Heart right ventricle (tissue), 16 donors: ENCODE results near the gene ZNF469. TPM values are rescaled to one million over a fixed set of nuclear protein-coding genes. Genes with fewer than 3 reads are reported as not detected.

ENCODE experiments used
- ATAC-seq, 8 donors: fragments of 200-7000 bp; cut with Tn5 transposase; one replicate each; pipeline ENCODE4 v1.9.1; 2020; ENCODE audit warnings: mild to moderate bottlenecking in 8 of 8, moderate library complexity in 8 of 8, moderate number of reproducible peaks in 1 of 8
- DNase-seq, 2 donors: peaks; one replicate each; pipeline ENCODE4 v3.0.0-alpha.2; 2020
- H3K27ac ChIP-seq, 10 donors: fragments of 200-600 bp; sonication (generic) in 2 of 10; one replicate each; pipeline versions ENCODE4 v1.5.0 to v1.8.0; 2020 to 2022; ENCODE audit warnings: mild to moderate bottlenecking in 3 of 10
- H3K27me3 ChIP-seq, 7 donors: fragments of 200-600 bp; one replicate each; pipeline ENCODE4 v1.8.0; 2021 to 2022; ENCODE audit warnings: mild to moderate bottlenecking in 2 of 7
- H3K36me3 ChIP-seq, 9 donors: fragments of 200-600 bp; sonication (generic) in 1 of 9; one replicate each; pipeline versions ENCODE4 v1.5.0 to v1.8.0; 2020 to 2022; ENCODE audit warnings: mild to moderate bottlenecking in 2 of 9
- H3K4me1 ChIP-seq, 9 donors: fragments of 200-600 bp; sonication (generic) in 1 of 9; one replicate each; pipeline versions ENCODE4 v1.5.0 to v1.8.0; 2020 to 2022; ENCODE audit warnings: mild to moderate bottlenecking in 4 of 9
- H3K4me3 ChIP-seq, 10 donors: fragments of 200-600 bp; sonication (generic) in 2 of 10; one replicate each; pipeline versions ENCODE4 v1.5.0 to v1.8.0; 2020 to 2022; ENCODE audit warnings: mild to moderate bottlenecking in 7 of 10, moderate library complexity in 2 of 10
- H3K9me3 ChIP-seq, 11 donors: fragments of 200-600 bp in 10 of 11; sonication (generic) in 2 of 11; one replicate each; pipeline versions ENCODE4 v1.5.0 to v1.8.0; 2013 to 2022; ENCODE audit warnings: mild to moderate bottlenecking in 2 of 11, control low read depth in 1 of 11, moderate library complexity in 1 of 11
- WGBS, 2 donors: extraction: QIAGEN DNeasy Blood & Tissue Kit; methylation state at CpG; one replicate each; pipeline ENCODE4 v1.1.7; 2013; ENCODE audit warnings: inconsistent platforms in 1 of 2; 5-methylcytosine and 5-hydroxymethylcytosine counted together
- intact Hi-C, 10 donors: fragments of 100-400 bp; cut with DNase I; formaldehyde crosslinking; loops; one replicate each; pipeline versions ENCODE4 v1.11.1 to v1.14.2; 2022
- polyA plus RNA-seq, 2 donors: library from polyadenylated mRNA; stranded (reverse); fragments of 200-250 nt; gene quantifications; one replicate each; pipeline ENCODE4 v1.2.3, GENCODE V29; 2013
- total RNA-seq, 10 donors: library from RNA; stranded (reverse); fragmentation: NEBNext Ultra II Directional in 3 of 10; extraction: Animal tissue kit (Norgen Biotek cat#: 25700) in 3 of 10; gene quantifications; one replicate each; pipeline versions ENCODE4 v1.2.1 to v1.2.4, GENCODE V29; 2021 to 2023
- TF ChIP-seq, protein P1 (sequence below), 9 donors: fragments of 200-600 bp; sonication (generic) in 2 of 9; IDR thresholded peaks; one replicate each; pipeline versions ENCODE4 v1.5.0 to v1.8.0; 2021 to 2022; ENCODE audit warnings: antibody characterized with exemption in 9 of 9, mild to moderate bottlenecking in 5 of 9, moderate library complexity in 1 of 9
- donor health status: Arrhythmogenic right ventricular cardiomyopathy.
- donor health status: ischemic (EF 13 %, LVEDD 7.1; RV severe dilation, severe dysfunction).
- donor health status: healthy with polysubstance abuse.
- donor health status: DM: no; HTN: yes; CAD: no.
- donor health status: DM: no; HTN: no; CAD: no.
- donor health status: ischemic (EF 25% LVEDD 6.9; RV normal size, moderate dysfunction).
- donor health status: ischemic (EF 25% LVEDD 5.7; RV mildly dilated, moderate dysfunction).
- donor health status: healthy.
- donor health status: DM: yes; HTN: yes; CAD: no.
- donor health status: Ischemic cardiomyopathy.
- donor health status: ischemic (EF 35%, LVEDD 5.7; RV mildly dilated, moderate dysfunction).
- donor health status: nonischemic (EF 11% LVEDD 7.7; RV severe dilation, severe dysfunction).
- donor health status: DM: yes; HTN: yes; CAD: no.
- donor health status: PGD.
- donor health status: ischemic (EF 29% LVEDD 5.4; RV normal size, mild dysfunction).
- donor health status: nonischemic (EF 23%, LVEDD 6.1; RV moderate dilation, normal function).

ZNF469 gene
- total and polyA plus RNA-seq, 12 donors: 0.23 to 1.7 (median 1.00) TPM

DNA sequence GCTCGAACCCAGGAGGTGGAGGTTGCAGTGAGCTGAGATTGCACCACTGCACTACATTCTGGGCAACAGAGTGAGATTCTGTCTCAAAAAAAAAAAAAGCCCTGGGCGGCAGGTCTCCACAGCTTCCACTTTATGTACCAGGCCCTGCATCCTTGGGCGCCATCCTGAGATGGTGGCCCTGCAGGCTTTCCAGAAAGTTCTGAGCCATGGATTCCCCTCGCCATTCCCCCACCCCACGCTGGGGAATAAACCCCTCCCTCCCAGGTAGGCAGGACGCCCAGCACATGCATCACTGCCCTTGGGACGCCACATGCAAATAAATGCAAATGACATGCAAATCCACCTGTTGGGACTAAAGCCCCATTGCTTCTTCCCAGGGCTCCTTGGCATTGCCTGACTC, 13.8 kb upstream of the ZNF469 start:
- Histone ChIP-seq H3K4me1 (no peaks in the 10 kb centered on the region), H3K27ac (no peak overlapping the region), H3K9me3 (no peaks in the 10 kb centered on the region), H3K36me3 (no peaks in the 10 kb centered on the region), H3K4me3 (no peak overlapping the region), H3K27me3 (peaks cover 0 to 15% (median 5%) of the 10 kb centered on the region in 7 donors)
- WGBS, 2 donors: 92 to 93% methylated on average over 7 of the region's 7 CpGs
- DNase-seq (no peak), ATAC-seq (no peak)
- TF ChIP-seq, protein P1, sequence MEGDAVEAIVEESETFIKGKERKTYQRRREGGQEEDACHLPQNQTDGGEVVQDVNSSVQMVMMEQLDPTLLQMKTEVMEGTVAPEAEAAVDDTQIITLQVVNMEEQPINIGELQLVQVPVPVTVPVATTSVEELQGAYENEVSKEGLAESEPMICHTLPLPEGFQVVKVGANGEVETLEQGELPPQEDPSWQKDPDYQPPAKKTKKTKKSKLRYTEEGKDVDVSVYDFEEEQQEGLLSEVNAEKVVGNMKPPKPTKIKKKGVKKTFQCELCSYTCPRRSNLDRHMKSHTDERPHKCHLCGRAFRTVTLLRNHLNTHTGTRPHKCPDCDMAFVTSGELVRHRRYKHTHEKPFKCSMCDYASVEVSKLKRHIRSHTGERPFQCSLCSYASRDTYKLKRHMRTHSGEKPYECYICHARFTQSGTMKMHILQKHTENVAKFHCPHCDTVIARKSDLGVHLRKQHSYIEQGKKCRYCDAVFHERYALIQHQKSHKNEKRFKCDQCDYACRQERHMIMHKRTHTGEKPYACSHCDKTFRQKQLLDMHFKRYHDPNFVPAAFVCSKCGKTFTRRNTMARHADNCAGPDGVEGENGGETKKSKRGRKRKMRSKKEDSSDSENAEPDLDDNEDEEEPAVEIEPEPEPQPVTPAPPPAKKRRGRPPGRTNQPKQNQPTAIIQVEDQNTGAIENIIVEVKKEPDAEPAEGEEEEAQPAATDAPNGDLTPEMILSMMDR (IDR thresholded peaks at IDR 0.05): no peak
- intact Hi-C loops: no loop called here

DNA sequence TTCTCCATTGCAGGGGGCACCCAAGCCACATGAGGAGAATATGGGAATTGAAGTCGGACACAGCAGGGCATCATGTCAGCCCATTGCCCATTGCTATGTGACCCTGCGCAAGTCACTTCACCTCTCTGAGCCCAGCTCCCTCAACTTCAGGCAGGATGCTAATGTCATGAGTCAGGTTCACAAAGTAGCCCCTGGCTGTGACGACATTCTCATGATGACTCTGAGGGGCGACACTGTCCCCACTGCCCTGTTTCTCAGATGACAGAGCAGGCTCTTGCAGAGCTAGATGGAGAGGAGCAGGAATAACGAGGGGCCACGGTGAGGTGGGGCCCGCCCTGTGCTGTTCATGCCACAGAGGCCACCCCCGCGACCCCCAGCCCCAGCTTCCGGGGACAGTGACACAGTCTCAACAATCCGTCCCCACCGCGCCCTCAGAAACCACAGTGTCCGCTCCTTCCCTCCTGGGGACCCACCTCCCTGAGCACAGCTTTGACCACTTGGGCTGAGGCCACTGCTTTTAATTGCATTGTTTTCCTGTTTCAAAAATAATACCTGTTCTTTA, 13.2 kb upstream of the ZNF469 start:
- no peak overlapping the region for H3K27ac ChIP-seq
- DNase-seq: no peak
- no peak for ATAC-seq
- intact Hi-C loops: no loop called here
- H3K4me3 ChIP-seq: no peak overlapping the region
- 83 to 84% methylated on average over 14 of the region's 14 CpGs for WGBS, 2 donors
- H3K36me3 ChIP-seq: no peaks in the 10 kb centered on the region
- no peaks in the 10 kb centered on the region for H3K4me1 ChIP-seq
- TF ChIP-seq, protein P1 (IDR thresholded peaks at IDR 0.05): no peak
- H3K27me3 ChIP-seq: peaks cover 0 to 15% (median 5%) of the 10 kb centered on the region in 7 donors
- no peaks in the 10 kb centered on the region for H3K9me3 ChIP-seq

GRCh38 chr16:88370365-88370764, 12.4 kb upstream of the ZNF469 start:
- intact Hi-C loops: no loop called here
- H3K27ac ChIP-seq: no peak overlapping the region
- H3K9me3 ChIP-seq: no peaks in the 10 kb centered on the region
- peaks cover 0 to 12% (median 5%) of the 10 kb centered on the region in 7 donors for H3K27me3 ChIP-seq
- no peaks in the 10 kb centered on the region for H3K4me1 ChIP-seq
- WGBS, 2 donors: 92% methylated on average over 15 of the region's 15 CpGs
- H3K36me3 ChIP-seq: no peaks in the 10 kb centered on the region
- DNase-seq (no peak), ATAC-seq (no peak)
- TF ChIP-seq, protein P1 (IDR thresholded peaks at IDR 0.05): no peak
- no peak overlapping the region for H3K4me3 ChIP-seq

- DNase-seq: no peak
- WGBS, 2 donors: 98 to 99% methylated on average over 2 of the region's 2 CpGs
- ATAC-seq: no peak
- TF ChIP-seq, protein P1 (IDR thresholded peaks at IDR 0.05): no peak
- H3K4me1 ChIP-seq: no peaks in the 10 kb centered on the region
- H3K36me3 ChIP-seq: no peaks in the 10 kb centered on the region
- H3K27ac ChIP-seq: no peak overlapping the region
- intact Hi-C loops: no loop called here
- H3K9me3 ChIP-seq: no peaks in the 10 kb centered on the region
- H3K27me3 ChIP-seq: peaks cover 0 to 6% (median 0%) of the 10 kb centered on the region in 7 donors
- H3K4me3 ChIP-seq: no peak overlapping the region
Measured at GRCh38 chr16:88372522-88372921, 10.2 kb upstream of the ZNF469 start.
